Fibroblast of mammary gland (primary cell): ENCODE measurements around the gene DNAJA4.

Experiments
- DNase-seq: peaks from one replicate; pipeline ENCODE4 v3.0.0-alpha.2; 2010; ENCODE audit warnings: low read depth
- H3K4me3 ChIP-seq: 2 replicates; pipeline ENCODE4 v1.5.1; 2011; ENCODE audit warnings: low read depth, mild to moderate bottlenecking, low read length, moderate library complexity; ENCODE audit not compliant: control insufficient read depth
- TF ChIP-seq, protein P1 (sequence below): conservative IDR thresholded peaks from 2 replicates; pipeline ENCODE4 v1.5.1; 2011; ENCODE audit warnings: low read depth, low read length, inconsistent platforms; ENCODE audit not compliant: control insufficient read depth, insufficient read depth

Gene DNAJA4

DNA sequence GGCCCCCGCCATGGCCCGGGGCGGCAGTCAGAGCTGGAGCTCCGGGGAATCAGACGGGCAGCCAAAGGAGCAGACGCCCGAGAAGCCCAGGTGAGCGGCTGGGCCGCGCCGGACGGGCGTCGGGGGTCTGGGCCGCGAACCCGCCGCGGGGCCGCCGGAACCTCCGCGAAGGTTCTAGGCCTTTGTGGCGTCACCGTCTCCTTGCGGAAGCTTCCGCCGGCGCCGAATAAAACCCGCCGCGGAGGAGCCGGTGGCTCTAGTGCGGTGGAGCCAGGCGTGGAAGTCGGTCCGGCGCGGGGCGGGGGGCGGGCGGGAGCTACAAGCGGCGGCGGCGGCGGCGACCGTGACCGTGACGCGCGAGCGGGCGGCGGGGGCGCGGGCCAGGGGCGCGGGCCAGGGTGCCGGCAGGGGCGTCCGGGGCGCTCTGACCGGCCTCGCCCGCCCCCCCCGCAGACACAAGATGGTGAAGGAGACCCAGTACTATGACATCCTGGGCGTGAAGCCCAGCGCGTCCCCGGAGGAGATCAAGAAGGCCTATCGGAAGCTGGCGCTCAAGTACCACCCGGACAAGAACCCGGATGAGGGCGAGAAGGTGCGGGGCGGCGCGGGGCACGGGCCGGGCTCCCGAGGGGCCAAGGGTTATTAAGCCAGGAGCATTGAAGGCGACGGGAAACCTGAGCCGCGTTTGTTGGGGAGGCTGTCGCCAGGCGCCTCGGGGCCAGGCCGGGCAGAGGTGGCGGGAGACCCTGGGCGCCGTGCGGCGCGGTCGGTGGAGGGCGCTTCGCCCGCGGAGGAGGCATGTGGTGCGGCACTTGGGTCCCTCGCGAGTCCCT, at the start of gene DNAJA4:
Gene DNAJA4, plus strand, starts transcription at position 259 of the 833 bp plus-strand sequence. Its CDS starts 202 bp downstream, at position 461.
- H3K4me3 ChIP-seq, result peak within 1 kb of the TSS; percentile 46
- DNase-seq, result peak; percentile 37
- TF ChIP-seq, protein P1, sequence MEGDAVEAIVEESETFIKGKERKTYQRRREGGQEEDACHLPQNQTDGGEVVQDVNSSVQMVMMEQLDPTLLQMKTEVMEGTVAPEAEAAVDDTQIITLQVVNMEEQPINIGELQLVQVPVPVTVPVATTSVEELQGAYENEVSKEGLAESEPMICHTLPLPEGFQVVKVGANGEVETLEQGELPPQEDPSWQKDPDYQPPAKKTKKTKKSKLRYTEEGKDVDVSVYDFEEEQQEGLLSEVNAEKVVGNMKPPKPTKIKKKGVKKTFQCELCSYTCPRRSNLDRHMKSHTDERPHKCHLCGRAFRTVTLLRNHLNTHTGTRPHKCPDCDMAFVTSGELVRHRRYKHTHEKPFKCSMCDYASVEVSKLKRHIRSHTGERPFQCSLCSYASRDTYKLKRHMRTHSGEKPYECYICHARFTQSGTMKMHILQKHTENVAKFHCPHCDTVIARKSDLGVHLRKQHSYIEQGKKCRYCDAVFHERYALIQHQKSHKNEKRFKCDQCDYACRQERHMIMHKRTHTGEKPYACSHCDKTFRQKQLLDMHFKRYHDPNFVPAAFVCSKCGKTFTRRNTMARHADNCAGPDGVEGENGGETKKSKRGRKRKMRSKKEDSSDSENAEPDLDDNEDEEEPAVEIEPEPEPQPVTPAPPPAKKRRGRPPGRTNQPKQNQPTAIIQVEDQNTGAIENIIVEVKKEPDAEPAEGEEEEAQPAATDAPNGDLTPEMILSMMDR, result no peak

DNA sequence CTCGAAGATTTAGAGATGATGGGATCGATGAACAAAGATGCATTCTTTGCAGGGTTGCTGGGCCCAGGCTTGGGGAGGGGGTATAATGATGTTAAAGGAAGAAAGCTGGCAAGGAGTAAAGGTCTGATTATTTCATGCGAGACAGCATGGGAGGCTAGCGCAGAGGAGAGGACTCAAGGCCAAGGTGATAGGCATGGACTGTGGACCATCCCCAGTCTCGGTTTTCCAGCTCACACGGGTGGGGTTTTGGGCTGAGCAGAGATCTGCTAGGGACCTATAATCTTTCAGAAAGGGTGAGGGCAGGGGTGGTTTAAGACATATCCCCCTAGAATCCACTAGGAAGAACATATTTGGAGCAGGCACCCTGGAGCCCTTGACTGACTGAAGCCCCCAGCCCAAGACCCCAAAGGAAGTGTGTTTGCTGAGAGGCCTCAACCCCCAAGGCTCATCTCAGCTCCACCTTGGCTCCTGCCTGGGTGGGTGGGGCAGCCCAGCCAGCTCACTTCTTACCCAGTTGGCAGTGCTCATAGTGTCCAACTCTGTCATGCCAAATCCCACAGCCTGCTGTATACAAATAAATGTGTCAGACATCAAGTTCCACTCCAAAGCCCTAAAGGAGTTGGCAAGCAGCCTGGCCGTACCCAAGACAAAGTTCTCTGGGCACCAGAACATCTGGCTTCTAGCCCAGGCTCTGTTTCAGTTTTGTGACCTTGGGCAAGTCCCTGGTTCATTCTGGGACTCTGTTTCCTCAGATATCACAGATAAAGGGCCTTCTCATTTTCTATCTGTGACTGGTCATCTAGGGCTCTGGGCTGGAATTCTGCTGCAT, 47.9 kb upstream of the DNAJA4 start:
- TF ChIP-seq, protein P1, result no peak
- peak; percentile 20 for DNase-seq
- no peak overlapping the region for H3K4me3 ChIP-seq

DNA sequence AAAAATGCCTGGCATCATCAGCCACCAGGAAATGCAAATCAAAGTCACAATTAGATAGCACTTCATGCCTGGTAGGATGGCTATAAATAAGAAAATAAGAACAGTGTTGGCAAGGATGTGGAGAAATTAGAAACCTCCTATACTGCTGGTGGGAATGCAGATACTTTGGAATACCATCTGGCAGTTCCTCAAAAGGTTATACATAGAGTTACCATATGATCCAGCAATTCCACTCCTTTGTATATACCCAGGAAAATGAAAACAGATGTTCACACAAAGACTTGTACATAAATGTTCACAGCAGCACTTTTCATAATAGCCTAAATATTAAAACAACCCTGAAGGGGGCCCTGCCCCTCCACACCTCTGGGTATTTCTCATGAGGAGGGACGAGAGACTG, 43.6 kb upstream of the DNAJA4 start:
- DNase-seq, result no peak
- TF ChIP-seq, protein P1, result no peak
- H3K4me3 ChIP-seq, result no peak overlapping the region

DNA sequence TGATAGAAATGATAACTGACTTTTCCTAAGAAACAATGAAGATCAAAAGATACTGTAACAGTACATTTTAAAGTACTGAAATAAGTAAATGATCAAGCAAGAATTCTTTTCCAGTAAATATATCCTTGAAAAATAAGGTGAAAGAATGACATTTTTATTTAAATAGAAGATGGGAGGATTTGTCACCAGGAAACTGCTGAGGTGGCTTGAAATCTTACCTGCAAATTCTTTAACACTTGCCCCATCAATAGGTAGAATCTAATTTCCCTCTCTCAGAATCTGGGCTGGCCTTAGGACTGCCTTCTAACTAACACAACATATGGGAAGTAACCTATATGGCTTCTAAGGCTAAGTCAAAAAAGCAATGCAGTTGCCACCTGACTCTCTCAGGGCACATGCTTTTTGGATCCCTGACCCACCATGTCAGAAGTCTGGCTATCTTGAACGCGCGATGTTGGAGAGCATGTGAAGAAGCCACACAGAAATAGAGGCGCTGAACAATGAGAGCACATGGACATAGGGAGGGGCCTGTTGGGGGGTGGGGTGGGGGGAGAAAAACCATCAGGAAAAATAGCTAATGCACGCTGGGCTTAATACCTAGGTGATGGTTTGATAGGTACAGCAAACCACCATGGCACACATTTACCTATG, 41.5 kb upstream of the DNAJA4 start:
- TF ChIP-seq, protein P1, result no peak
- no peak for DNase-seq
- H3K4me3 ChIP-seq, result no peak overlapping the region

DNA sequence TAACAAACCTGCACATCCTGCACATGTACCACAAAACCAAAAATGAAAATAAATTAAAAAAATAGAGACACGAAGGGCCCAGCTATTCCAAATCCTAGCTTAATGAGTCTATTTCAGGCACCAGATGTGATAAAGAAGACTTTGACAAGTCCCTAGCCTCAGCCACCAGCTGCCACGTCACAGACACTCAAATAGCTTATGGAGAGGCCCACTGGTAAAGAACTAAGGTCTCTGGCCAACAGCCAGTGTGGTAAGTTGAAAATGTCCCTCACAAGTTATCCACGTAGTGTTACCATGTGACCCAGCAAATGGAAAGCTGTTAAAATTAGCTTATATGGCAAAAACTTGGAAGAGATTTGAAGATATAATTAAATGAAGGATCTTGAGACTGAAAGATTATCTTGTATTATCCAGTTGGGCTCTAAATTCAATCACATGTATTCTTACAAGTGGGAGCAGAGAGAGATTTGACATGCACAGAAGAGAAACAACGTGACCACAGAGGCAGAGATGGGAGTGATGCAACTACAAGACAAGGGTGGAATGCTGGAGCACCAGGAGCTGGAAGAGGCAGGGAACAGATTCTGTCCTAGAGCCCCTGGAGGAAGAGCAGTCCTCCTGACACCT, 40.9 kb upstream of the DNAJA4 start:
- no peak overlapping the region for H3K4me3 ChIP-seq
- DNase-seq, result peak; percentile 11

More for the DNA sequence above, 40.9 kb upstream of the DNAJA4 start:
- TF ChIP-seq, protein P1, result no peak
